Measurements from ENCODE around the gene SLC25A22.

The SLC25A22 gene

DNA sequence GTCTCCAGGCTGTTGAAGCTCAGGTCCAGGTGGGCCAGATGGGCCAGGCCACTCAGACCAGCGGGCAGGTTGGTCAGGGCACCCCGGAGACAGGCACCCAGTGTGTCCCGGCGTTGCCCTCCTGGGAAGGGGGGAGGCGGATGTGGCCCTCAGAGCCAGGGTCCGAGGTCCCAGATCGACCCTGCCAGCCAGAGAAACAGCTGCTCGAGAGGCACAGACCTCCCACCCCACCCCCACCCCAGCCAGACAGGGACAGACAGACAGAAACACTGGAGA, 5.3 kb upstream of the SLC25A22 start:
- no peak for DNase-seq (ENCODE audit: low spot score)

DNA sequence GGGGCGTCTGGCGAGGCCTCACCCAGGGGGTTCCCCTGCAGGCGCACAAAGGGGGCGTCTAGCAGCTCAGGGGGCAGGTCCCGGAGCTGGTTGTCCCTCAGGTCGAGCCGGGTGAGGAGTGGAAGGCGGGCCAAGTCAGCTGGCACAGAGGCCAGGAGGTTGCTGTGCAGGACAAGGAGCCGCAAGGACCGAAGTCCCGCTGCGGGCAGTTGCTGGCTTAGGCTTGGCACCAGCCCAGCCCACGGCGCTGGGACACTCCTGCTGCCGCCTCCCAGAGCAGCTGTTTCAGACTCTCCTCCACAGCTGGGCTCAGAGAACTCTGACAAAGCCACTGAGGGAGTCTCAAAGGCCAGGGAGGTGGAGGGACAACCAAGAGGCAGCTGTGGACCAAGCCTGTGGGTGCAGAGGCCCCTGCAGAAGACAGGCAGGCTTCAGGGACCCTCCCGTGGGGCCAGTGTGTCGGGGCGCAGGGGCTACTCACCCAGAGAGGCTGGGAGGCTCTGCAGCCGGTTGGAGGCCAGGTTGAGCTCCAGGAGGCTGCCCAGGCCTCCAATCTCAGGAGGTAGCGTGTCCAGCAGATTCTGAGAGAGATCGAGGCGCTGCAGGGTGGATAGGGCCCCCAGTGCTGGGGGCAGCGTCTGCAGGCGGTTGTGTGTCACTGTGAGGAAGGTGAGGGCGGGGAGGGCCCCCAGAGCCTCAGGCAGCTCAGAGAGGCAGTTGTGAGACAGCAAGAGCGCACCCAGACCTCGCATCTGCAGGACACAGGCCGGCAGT, 4.8 kb upstream of the SLC25A22 start:
- no peak for DNase-seq (ENCODE audit: low spot score)

DNA sequence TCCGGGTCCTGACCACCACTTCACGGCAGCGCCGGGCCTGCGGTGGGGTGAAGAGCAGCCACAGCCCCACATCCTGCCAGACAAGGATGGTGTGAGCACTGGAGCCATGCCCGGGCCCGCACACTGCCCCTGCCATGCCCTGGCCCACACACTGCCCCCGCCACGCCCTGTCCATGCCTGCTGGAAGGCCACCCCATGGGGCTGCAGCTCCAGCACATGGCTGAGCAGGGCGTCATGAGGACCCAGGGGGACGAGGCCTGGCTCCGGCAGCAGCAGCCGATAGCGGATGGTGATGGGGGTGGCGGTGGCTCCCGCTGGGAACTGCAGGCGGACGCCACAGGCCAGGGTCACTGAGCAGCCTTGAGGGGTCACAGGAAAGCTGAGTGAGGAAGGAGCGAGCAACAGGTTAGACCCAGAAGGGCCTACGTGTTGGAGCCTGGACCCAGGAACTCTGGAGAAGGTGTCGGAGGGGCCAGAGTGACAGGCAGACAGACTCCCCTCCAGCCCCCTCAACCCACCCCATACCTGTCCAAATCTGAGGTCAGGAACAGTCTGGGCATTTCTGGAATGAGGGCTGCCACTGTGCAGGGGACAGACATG, 4.0 kb upstream of the SLC25A22 start:
- no peak for DNase-seq (ENCODE audit: low spot score)

DNA sequence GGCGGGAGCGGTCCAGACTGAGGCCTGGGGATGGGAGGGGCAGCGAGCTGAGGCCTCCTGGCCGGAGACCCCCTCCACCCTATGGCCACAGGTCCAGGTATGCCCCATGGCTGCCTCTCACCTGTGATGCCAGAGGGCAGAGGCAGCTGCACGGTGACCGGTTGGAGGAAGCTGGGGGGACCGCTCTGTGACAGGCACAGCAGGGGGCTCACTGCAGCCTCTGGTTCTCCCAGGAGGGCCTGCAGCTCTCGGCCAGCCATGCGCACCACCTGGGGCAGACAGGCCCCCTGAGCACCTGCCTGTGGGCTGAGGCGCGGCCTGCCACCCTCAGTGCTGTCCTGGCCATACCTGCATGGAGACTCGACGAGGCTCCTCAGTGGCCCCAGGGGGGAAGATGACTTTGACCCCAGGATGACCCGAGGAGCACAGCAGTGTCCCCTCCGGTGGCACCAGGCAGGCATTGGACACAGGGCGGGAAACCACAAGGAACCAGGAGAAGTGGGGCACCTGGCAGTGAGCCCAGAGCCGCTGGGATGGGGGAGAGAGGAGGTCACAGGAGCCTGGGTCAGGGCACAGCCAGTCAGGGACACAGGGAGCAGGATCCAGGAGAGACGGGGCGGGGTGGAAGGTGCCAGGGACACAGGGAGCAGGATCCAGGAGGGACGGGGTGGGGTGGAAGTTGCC, 3.2 kb upstream of the SLC25A22 start:
- no peak for DNase-seq (ENCODE audit: low spot score)

DNA sequence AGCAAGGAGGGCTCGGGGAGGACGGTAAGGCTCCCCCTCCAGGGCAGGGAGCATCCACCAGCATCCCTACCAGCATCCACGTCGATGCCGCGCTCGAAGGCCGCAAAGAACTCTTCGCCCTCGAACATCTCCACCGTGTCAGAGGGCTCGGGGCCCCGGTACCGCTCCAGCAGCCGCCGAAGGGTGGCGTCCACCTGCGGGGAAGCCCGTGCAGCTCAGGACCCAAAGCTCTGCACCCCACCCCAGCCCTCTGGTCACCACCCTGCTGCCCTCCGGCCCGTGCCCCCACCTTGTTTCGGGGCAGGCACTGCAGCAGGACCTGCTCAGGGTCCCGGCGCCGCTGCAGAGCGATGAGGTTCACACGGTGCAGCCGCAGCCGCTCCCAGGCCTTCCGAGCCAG, 2.4 kb upstream of the SLC25A22 start:
- no peak for DNase-seq (ENCODE audit: low spot score)

DNA sequence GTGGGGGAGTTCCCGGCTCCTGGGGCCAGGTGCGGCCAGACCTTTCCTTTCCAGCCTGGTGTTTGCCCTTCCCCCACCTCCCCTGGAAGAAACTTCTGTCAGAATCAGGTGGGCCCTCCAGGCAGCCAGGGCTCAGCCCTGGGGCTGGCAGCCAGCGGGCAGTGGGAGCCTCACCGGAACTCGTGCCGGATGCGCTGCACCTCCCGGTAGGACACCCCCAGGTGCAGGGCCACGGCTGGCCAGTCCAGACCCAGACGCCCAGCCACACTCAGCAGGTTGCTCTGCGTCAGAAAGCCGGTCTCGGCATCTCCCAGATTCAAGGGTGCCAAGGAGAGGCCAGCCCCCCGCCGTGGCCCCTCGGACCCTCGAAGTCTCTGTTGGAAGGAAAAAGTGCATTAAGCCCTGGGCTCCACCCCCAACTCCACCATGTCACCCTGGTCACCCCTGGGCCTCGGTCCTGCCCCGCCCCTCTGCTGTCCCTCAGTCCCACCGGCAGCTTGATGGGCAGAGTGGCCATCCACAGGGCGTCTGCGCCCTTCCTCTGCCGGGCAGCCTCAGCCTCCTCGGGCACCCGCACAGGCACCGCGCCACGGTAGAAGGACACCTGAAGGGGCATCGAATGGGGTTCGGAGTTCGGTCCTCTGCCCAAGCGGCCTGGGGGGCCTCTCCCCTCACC, 1.7 kb upstream of the SLC25A22 start:
- DNase-seq (ENCODE audit: low spot score): no peak

DNA sequence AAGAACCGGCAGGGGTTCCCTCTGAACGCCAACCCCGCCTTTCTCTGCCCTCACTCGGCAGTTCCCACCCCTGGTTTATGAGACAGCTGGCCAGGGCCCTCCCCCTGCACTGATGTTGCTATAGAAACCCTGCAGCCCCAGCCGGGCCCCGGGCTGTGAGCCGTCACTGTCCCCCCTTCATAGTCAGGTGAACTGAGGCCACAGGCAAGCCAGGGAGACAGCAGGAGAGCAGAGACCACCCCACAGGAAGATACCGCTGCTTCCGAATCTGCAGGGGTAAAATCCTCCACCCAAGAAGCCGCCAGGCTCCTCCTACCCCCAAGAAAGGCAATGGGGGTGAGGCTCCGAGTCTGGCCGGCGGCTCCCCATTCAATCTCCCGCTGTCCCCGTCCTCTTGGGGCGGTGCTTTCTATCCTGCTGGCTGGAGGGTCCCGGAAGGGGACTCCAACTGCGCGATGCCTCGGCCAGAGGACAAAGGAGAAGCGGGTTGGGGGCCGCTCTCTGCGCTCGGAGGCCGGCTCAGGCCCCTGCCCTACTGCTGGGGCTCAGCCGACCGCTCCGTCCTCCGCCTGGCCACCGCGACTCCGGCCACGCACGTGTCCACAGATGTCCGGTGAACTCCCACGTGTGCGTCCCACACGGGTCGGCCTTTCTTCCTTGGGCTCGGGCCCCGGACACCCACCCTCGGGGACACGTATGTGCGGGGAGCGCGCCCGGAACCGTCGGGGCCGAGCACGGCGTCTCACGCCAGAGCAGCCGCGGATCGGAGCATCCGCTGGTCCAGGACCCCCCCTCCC, 587 bp downstream of the SLC25A22 start:
- peak; percentile 92 for DNase-seq (ENCODE audit: low spot score)

DNA sequence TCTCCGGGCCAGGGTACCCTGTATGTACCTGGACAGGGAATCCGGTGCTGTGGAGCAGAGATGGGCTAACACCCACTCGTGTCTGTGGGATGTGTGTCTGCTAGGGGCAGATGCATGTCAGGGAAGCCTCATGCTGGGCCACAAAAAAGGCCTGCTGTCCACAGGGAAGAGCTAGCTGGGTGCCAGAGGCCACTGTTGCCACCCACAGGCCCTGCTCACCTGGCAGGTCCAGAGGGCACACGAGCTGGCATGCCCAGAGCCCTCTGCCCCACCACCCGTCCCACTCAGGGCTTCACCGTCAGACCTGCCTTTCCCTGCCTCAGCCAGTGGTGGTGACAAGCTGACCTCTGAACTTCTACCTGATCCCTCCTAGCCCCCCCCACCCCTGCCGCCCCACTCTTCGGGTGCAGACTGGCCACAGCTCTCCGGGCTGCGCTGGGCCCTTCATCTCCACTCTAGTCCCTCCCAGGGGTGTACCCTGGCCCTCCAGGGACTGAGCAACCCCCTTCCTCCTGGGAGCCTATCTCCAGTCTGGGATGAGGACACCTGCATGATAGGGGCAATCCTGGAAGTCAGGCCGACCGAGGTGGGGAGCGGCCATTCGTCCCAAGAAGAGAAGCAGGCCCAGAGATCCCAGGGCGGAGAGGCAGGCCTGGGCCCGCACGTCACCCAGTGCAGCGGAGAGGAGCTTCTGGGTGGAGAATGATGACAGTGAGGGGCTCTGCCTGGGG, 1.4 kb downstream of the SLC25A22 start:
- DNase-seq (ENCODE audit: low spot score): no peak

DNA sequence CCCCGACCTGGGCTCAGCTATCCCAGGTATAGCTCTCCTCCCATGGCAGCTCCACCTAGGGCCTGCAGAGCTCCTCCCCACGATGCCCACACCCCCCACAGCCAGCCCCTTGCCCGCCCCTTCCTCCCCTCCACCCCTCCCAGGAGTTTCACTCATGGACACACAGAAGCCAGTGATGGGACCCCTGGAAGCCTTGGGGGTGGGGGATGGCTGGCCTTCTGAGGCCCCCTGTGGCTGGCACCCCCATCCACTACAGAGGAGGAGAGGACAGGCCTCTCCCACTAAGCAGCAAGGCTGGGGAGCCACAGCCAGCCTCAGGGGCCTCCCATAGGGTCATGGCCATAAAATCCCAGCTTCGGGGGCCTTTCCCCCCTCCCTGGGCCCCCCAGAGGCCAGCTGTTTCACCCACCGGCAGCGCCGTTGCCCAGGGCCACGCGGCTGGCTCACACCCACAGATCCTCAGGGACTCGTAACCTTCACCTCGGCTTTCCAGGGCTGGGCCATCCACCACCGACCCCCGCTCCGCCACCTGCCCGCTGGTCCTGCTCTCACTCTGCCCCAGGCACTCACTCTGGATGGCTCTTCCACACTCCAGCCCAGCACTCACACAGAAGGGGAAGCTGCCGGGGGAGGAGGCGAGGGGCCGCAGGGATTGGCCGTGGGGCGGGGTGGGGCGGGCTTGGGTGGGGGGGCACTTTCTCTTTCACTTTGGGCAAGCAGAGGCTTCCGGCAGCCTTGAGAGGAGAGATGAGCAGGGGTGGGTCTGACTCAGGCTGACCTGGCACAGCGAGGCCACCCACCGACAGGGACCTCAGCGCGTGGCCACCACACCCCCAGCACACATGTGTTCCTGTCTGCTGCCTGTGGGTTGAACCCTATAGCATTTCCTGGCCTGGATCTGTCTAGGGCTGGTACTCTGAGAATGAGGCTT, 2.2 kb downstream of the SLC25A22 start:
- DNase-seq (ENCODE audit: low spot score): peak; percentile 89

DNA sequence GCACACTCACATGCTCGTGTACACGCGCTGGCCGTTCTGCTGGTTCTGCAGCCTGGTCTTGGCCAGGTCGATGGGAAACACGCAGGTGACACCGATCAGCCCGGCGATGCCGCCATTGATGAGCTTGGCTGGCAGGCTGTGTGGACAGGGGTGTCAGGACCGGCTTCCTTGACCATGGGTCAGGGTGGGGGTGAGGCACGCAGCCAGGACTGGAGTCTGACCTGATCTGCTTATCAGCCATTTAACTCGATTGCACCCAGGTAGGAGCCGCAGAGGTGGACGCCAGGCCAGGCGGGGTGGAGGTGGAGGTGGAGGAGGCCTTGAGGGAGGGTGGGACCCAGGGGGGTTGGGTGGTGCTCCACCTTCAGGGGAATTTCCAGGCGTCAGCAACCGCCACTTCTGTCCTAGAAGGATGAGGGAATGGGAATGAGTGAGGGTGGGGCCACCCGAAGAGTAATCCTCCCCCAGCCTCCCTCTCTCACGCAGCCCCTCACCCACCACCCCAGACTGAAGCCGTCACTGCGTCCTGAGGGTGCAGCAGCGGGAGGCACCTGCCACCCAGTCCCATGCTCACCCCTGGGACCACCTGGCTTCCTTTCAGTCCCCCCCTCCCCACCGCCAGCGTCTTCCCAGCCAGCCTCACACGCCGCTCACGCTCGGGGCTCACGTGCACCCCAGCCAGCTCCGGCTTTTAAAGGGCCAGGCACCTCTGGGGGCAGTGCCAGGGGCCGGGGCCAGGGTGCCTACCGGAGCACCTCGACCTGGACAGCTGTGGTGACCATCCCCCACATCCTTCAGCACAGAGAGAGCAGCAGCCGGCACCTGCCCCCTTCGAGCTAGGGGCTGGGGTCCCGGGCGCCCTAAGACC, 3.1 kb downstream of the SLC25A22 start:
- DNase-seq (ENCODE audit: low spot score): no peak

DNA sequence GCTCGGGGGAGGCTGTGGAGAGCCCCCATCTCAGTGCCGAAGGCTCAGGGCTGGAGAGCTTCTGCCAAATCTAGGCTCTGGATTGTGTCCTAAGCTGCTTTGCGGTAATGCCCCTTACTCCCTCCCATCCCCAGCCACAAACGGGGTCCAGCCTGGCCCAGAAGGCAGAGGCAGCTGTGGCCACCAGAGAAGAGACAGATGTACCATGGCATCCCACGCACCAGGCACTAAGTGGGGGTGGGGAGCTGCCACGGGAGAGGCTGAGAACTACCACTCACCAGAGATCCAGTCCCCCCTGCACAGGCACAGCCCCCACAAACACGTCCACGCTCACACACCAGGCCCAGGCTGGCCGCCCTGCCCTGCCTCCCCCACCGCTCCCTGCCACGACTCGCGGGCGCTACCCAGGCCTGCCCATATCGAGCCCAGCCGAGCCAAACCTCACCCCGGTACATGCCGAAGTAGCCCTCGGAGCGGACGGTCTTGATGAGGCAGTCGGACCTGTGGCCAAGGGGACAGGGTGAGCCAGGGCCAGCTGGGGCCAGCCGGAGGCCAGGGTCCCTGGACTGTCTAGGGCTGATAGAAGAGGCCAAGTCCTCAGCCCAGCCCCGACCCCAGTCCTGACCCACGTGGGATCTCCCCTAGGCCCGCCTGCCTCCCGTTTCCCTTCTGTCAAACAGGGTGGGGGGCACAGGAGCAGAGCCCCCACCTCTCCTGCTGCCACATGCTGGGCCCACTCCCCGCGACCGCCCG, 3.9 kb downstream of the SLC25A22 start:
- DNase-seq (ENCODE audit: low spot score): no peak

DNA sequence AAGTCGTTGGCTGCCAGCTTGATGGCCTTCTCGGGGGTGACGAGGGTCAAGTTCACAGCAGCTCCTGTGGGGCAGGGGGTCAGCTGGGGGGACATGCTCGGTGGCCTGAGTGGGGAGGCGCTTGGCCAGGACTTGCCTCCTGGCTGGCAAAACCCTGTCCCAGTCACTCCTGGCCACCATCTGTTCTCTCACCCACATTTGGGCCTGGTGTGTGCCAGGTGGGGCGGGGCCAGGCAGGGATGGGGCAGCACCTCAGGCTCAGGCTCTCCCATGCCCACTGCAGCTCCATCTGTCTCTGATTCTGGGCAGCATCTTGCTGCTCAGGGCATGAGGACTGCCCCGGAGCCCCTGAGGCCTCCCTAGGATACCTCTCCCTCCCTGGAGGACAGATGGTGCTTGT, 4.5 kb downstream of the SLC25A22 start:
- DNase-seq (ENCODE audit: low spot score): no peak

DNA sequence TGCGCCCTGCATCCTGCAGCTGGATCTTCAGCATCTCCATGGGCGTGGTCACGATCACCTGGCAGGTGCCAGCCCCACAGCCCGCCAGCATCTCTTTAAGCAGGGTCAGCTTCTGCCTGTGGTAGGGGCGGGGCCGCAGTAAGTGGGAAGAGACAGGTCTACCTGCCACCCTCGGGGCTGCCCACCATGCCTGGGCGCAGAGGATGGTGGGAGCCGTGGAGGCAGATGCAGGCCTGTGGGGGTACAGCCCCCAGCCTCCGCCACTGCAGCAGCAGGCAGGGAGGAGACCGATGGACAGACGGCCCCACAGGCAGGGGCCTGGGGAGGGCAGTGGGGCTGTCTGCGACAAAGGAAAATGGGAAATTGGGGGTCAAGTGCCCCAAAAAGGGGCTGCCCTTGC, 5.2 kb downstream of the SLC25A22 start:
- DNase-seq (ENCODE audit: low spot score): no peak

DNA sequence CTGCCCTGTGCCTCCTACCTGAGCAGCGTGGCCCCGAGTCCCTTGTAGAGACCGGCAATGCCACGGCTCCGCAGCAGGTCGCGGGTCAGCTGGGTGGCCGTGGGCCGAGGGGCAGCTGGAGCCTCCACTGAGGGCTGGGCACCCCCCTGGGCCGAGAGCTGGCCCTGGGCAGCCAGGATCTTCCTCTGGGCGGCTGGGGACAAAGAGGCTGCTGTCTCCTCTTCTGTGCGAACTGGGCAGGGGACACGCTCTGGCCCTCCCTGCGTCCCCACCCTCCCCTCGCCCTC, 5.6 kb downstream of the SLC25A22 start:
- DNase-seq (ENCODE audit: low spot score): no peak

DNA sequence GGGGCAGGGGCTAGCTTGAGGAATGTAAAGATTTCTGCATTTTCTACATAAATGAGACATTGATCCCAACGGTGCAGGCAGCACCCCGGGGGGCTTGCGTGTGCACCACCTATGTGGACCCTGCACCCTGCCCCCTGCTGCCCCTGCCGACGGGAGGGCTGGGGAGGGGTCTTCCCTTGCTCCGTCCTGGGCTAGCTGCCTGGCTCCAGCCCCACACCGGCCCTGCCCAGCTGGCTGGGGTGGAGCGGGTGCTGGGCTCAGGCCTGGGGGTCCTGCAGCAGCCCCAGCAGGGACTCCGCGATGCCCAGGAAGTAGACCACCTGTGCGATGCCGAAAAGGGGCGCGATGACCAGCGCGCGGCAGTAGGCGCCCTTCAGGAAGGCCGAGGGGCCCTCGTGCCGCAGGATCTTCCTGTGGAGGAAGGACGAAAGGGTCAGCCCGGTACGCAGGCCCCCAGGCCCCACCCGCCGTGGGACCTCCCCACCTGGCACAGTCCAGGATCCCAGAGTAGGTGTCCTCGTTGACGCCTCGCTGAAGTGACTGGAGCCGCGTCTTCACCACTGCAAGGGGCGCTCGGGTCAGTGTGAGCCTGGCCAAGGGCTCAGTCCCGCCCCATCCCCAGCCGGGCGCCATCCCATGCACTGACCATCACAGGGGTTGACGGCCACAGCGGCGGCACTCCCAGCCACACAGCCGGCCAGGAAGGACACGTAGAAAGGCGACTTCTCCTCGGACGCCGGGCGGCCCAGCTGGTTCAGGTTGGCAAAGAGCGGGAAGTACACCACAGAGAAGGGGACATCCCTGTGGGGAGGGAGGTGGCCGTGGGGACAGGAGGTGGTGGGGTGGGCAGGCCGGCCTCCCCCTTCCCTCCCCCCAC, 6.2 kb downstream of the SLC25A22 start:
- no peak for DNase-seq (ENCODE audit: low spot score)

DNA sequence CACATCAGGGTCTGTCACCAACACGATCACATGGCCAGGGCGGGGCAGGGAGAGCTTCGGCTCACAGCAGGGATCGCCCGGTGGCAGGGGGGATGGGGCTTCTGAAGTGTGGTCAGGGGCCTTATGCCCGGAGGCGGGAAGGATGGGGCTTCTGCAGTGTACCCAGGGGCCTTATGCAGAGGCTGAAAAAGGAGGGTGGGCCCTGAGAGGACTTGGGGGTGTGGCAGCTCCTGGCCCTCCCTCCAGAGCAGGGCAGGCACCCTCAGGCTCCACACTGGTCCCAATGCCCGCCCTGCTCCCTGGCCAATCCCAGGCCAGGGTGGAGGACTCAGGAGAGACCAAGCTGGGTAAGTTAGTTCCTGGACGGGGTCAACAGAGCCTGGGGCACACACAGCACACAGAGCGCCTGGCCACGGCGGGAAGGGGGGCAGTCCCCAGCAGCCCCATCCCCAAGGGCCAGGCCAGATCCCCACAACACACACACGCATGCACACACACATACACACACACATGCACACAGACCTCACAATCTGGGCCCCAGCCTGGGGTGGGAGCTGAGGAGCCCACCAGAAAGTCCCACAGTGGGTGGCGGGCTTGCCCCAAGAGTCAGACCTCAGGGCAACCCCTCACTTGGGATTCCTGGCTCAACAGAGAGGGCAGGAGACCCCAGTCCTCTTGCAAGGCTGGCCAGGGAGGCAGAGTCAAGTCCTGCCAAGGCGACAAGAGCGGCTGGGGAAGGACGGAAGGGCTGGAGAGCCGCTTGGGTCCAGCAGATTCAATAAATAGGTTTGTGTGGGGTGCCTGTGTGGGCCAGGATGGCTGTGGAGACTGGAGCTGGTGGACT, 7.1 kb downstream of the SLC25A22 start:
- no peak for DNase-seq (ENCODE audit: low spot score)

DNA sequence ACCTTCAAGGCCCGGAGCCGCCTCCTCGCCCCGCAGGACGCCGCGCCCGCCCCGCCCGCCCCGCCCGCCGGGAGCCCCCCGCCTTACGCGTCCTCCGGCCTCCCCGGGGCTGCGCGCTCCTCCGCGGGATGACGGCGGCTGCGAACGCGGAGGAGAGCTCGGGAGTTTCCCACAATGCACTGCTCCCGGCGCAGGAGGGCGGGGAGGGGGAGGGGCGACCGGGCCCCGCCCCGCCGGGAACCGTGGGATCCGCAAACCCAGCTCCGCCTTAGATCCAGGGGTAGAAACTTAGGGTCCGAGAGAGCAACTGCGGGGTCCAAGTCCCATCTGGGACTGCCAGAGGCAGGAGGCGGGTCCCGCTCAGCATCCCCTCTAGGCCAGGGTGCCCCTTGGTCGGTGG, 8.1 kb downstream of the SLC25A22 start, which contains the start of gene CEND1:
TSS of gene CEND1 (minus strand) at position 148 of the 400 bp plus-strand sequence. CDS start 1,514 bp downstream, outside the sequence.
- DNase-seq (ENCODE audit: low spot score): no peak
